ENCODE measurements around the gene ATP9A.

DNA sequence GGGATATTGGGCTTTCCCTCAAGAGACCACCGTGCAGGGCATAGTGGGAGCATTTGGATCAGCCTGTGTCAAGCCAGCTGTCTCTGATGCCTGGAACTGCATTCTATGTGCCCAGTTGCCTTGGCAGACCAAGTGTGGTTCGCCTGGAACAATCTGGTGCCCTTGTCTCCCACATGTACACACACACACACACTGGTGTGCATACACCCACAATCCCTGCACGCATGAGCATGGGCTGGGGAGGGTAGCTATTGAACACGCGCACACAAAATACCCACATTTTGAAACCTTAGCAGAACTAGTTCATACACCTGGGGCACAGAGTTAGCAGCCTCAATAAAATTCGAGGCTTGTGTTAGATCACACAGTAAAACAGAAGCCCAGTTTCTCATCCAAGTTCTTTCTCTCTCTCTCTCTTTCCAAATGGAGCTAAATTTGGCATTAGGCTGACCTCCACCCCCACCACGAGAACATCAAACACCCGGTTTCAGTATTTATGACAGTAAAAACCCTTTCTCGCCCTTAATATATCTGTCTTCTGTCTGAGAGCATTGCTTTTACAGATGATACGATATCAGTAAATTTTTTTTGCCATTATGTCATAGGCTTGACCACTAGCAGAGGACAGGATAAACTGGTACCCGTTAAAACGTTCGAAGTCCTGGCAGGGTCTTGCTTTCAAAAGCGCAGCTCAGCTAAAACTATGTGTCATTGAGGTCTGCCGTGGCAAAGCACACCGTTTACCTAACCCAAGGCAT, 207.5 kb downstream of the ATP9A start:
- TF ChIP-seq, protein P1, sequence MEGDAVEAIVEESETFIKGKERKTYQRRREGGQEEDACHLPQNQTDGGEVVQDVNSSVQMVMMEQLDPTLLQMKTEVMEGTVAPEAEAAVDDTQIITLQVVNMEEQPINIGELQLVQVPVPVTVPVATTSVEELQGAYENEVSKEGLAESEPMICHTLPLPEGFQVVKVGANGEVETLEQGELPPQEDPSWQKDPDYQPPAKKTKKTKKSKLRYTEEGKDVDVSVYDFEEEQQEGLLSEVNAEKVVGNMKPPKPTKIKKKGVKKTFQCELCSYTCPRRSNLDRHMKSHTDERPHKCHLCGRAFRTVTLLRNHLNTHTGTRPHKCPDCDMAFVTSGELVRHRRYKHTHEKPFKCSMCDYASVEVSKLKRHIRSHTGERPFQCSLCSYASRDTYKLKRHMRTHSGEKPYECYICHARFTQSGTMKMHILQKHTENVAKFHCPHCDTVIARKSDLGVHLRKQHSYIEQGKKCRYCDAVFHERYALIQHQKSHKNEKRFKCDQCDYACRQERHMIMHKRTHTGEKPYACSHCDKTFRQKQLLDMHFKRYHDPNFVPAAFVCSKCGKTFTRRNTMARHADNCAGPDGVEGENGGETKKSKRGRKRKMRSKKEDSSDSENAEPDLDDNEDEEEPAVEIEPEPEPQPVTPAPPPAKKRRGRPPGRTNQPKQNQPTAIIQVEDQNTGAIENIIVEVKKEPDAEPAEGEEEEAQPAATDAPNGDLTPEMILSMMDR (IDR thresholded peaks at IDR 0.05; ENCODE audit: insufficient read depth, low read length): no peak
- TF ChIP-seq, protein P2, sequence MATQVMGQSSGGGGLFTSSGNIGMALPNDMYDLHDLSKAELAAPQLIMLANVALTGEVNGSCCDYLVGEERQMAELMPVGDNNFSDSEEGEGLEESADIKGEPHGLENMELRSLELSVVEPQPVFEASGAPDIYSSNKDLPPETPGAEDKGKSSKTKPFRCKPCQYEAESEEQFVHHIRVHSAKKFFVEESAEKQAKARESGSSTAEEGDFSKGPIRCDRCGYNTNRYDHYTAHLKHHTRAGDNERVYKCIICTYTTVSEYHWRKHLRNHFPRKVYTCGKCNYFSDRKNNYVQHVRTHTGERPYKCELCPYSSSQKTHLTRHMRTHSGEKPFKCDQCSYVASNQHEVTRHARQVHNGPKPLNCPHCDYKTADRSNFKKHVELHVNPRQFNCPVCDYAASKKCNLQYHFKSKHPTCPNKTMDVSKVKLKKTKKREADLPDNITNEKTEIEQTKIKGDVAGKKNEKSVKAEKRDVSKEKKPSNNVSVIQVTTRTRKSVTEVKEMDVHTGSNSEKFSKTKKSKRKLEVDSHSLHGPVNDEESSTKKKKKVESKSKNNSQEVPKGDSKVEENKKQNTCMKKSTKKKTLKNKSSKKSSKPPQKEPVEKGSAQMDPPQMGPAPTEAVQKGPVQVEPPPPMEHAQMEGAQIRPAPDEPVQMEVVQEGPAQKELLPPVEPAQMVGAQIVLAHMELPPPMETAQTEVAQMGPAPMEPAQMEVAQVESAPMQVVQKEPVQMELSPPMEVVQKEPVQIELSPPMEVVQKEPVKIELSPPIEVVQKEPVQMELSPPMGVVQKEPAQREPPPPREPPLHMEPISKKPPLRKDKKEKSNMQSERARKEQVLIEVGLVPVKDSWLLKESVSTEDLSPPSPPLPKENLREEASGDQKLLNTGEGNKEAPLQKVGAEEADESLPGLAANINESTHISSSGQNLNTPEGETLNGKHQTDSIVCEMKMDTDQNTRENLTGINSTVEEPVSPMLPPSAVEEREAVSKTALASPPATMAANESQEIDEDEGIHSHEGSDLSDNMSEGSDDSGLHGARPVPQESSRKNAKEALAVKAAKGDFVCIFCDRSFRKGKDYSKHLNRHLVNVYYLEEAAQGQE (IDR thresholded peaks at IDR 0.05; ENCODE audit: insufficient replicate concordance, low read depth): no peak

Data from HL-60 (cell line).